Vagina (tissue), 2 donors: Measurements from ENCODE around the gene RBM19.

Source experiments
- POLR2A ChIP-seq, 2 donors: fragments of 450-650 bp; IDR thresholded peaks; one replicate each; pipeline ENCODE4 v1.6.1; 2017; ENCODE audit warnings: antibody characterized with exemption in 2 of 2, mild to moderate bottlenecking in 2 of 2, moderate library complexity in 2 of 2
- POLR2AphosphoS5 ChIP-seq, 2 donors: sonication (generic); formaldehyde crosslinking; IDR thresholded peaks; one replicate each; pipeline ENCODE4 v1.9.0; 2017; ENCODE audit warnings: antibody characterized with exemption in 2 of 2, mild to moderate bottlenecking in 2 of 2, low read depth in 1 of 2; ENCODE audit not compliant: insufficient read depth in 1 of 2
- TF ChIP-seq, protein P1 (sequence below), 3 experiments: fragments of 450-650 bp in 2 of 3; fragments of 200-600 bp in 1 of 3; sonication (generic) in 1 of 3; IDR thresholded peaks; one replicate each; pipeline ENCODE4 v1.5.1; 2017 to 2019; ENCODE audit warnings: antibody characterized with exemption in 3 of 3, mild to moderate bottlenecking in 2 of 3, moderate library complexity in 2 of 3

DNA sequence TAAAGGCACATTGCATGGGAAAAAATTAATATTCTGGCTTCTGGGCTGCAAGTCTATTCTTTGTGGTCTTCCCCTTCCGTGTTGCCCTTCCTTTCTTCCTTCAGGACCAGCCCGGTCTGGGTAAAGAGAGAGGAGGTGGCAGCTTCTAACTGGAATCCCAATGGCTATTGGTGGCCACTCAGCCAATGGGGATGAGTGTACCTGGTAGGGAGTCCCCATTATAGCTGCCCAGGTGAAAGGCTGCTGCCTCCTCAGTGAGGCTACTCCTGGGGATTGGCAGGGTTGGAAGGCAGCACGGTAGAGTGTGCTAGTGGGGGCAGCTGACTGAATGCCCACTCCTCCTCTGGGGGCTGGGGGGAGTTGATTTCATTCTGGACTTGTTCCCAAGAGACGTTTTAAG lies 112.6 kb downstream of the RBM19 start:
- TF ChIP-seq, protein P1, sequence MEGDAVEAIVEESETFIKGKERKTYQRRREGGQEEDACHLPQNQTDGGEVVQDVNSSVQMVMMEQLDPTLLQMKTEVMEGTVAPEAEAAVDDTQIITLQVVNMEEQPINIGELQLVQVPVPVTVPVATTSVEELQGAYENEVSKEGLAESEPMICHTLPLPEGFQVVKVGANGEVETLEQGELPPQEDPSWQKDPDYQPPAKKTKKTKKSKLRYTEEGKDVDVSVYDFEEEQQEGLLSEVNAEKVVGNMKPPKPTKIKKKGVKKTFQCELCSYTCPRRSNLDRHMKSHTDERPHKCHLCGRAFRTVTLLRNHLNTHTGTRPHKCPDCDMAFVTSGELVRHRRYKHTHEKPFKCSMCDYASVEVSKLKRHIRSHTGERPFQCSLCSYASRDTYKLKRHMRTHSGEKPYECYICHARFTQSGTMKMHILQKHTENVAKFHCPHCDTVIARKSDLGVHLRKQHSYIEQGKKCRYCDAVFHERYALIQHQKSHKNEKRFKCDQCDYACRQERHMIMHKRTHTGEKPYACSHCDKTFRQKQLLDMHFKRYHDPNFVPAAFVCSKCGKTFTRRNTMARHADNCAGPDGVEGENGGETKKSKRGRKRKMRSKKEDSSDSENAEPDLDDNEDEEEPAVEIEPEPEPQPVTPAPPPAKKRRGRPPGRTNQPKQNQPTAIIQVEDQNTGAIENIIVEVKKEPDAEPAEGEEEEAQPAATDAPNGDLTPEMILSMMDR (IDR thresholded peaks at IDR 0.05): no peak
- TF ChIP-seq POLR2A (IDR thresholded peaks at IDR 0.05) (no peak), POLR2AphosphoS5 (IDR thresholded peaks at IDR 0.05; ENCODE audit: insufficient read depth in 1 of 2, low read depth in 1 of 2) (no peak)
